GM15510 (cell line): ENCODE measurements around the gene SC5D.

Experiments
- POLR2A ChIP-seq: IDR thresholded peaks from 3 replicates; pipeline ENCODE4 v1.6.1; 2011; ENCODE audit warnings: borderline replicate concordance; ENCODE audit not compliant: insufficient read length; ENCODE audit errors: extremely low read depth

Gene SC5D

GRCh38 chr11:121304759-121305158, 12.2 kb downstream of the SC5D start:
- no peak for TF ChIP-seq POLR2A

DNA sequence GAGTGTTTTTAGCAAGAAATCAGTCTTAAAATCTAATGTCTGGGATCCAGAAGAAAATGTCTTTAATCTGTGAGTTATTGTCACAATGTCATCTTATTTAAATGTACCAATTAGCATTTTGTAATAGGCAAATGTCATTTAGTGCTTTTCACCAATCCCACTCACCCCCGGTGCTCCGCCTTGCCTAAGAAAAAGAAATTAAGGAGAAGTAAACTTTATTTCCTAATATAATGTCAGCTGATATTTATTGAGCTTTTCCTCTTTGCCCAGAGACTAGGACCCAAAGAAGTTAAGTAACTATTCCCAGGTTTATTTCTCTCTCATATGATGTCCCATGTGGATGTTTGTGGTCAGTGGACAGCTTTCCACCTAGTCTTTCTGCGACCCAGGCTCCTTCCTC, 16.2 kb downstream of the SC5D start:
- no peak for TF ChIP-seq POLR2A

DNA sequence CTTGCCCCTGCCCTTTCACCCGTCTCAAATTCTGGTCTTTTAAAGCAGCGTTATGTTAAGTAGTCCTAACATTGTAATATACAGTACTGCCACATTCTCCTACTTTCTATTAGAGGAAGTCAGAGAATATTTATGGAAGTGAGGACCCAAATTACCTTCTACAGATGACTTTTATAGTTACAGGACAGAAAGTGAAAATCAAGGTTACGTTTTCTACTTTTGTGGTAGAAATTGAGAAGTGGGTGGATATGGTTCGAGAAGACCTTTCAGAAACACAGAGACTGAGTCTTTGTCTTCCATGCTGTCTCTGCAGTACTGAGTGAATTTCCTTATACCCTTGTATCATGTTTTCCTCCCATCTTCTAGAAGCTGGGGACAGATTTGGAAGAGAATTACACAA, 17.1 kb downstream of the SC5D start:
- TF ChIP-seq POLR2A, result no peak

GRCh38 chr11:121310908-121311307, 18.3 kb downstream of the SC5D start:
- TF ChIP-seq POLR2A, result no peak

GRCh38 chr11:121311373-121311772, 18.8 kb downstream of the SC5D start:
- no peak for TF ChIP-seq POLR2A

- TF ChIP-seq POLR2A, result no peak
Measured at GRCh38 chr11:121312483-121312882, 19.9 kb downstream of the SC5D start.

GRCh38 chr11:121318848-121319834, 26.6 kb downstream of the SC5D start:
- TF ChIP-seq POLR2A, result no peak

DNA sequence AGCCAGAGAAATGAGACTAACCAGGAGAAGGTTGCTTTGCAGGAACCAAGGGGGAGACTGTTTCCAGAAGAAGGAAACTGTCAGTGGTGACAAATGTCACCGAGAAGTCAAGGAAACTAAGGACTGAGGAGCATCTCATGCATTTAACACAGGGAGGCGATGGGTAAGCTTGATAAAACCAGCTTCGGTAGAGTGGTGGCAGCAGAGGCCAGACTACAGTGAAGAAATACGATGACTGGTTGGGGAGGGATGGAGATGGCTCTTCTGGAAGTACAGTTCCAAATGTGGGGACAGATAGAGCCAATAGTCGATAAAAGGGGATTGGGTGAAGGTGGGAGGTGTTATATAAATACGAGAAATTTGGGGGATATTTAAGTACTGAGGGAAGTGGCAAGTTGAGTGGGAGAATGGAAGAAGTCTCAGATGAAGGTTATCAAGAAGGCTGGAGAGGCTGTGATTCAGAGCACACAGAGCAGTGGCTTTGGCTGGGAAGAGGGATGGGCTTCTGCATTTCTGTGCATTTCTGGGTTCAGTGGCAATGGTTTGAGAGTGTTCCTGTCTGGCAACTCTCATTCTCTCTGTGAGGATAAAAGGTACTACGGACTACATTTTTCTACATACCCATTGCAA, 29.2 kb downstream of the SC5D start:
- TF ChIP-seq POLR2A, result no peak

DNA sequence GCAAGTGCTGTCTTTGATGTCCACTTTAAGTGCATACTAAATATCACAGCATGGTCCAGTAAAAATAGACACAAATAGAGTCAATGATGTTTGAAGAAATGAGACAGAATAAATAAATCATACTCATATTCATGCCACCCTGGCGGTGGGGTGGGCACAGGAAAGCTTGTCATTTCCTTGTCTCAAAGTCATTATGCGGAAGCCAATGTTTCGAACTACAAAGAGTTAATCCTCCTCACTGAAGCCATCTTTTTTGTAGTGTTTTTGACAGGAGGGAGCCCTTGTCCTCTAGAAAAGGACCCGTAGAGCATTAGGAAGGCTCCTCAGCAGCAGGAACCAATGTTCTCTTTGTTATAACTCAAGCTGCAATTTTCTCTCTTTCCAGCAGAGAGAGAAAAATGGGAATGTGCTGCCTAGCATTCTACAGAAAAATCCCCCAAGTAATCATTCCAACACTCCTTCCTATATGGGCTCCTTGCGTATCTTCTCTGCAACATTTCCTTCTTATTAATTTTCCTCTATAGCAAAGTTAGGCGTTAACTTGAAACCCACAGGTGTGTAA, 30.6 kb downstream of the SC5D start:
- TF ChIP-seq POLR2A, result no peak

GRCh38 chr11:121326230-121326629, 33.7 kb downstream of the SC5D start:
- no peak for TF ChIP-seq POLR2A

DNA sequence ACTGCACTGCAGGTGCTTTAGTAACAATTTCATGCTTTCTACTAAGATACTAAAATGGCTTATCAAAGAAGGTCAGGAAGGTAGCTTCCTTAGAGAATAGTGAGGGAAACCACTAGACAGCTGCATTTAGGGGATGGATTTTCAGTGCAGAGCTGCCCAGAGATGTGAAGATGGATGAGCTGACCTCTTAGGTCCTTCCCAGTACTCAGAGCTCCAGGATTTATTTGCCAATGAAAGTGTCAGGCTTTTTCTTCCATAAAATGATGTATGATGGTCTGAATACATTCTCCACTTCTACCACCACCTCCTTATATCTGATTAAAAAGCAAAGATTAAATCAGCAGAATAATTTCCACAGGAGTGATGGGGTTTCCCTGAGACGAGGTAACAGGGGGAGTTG, 35.0 kb downstream of the SC5D start:
- TF ChIP-seq POLR2A, result no peak

- TF ChIP-seq POLR2A, result no peak
Measured at GRCh38 chr11:121328176-121328966, 35.8 kb downstream of the SC5D start.

DNA sequence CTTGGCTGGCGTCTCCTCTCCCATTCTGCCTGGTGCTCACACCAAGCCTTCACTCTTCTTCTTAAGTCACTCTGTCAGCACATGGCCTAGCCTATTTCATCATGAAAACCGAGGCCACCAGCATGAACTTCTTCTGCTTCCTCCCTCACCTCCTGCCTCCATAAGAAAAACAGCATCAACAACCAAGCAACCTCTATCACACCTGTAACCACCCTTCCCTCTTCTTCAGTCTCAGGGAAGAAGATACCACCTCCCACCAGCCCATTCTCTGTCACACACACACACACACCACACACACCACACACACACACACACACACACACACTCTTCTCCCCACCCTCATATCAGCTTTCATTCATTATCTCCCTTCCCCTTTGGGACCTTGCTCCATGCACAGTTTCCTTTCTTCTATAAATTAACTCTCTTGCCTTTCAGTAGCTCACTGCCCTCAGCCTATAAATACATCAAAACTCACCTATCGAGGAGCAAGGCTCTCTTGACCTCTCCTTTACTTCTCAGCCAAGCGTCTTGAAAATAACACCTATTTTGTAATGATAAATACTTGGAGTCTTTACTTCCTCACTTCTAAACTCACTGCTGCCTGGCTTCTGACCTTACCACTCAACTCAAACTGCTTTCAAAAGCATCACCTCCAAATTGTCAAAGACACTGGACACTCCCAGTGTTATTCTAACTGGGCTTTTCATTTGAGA, 36.6 kb downstream of the SC5D start:
- no peak for TF ChIP-seq POLR2A

GRCh38 chr11:121329781-121330395, 37.3 kb downstream of the SC5D start:
- no peak for TF ChIP-seq POLR2A
